OCI-LY7 (cell line): Measurements from ENCODE around the gene GDNF. TPM values are rescaled to one million over a fixed set of nuclear protein-coding genes. Genes with fewer than 3 reads are reported as not detected.
"Not testable (repeated sequence)": the region's sequence is repeated elsewhere in the genome, so short reads cannot be mapped to it uniquely, and the experiment has no call there.

Source experiments
- BruUV-seq: library from RNA; stranded (reverse); fragments of 400-500 nt; replicated peaks from 2 replicates; lab custom pipeline; 2021; lab: Mats Ljungman, UMichigan
- CTCF ChIA-PET: fragments of 300-600 bp; sonication (Branson Sonifier 250); formaldehyde crosslinking; loops from one replicate; lab custom pipeline; 2022; ENCODE audit warnings: antibody characterized with exemption; ENCODE audit not compliant: unreplicated experiment; lab: Charles Lee
- POLR2A ChIA-PET: fragments of 300-600 bp; sonication (Branson Sonifier 250); formaldehyde crosslinking; loops from one replicate; lab custom pipeline; 2022; ENCODE audit warnings: antibody characterized with exemption; lab: Charles Lee
- DNase-seq: peaks from one replicate; pipeline ENCODE4 v3.0.0-alpha.2; 2015; ENCODE audit warnings: low spot score
- H2AFZ ChIP-seq: fragments of 200-600 bp; sonication (generic), shearing (Covaris generic); 2 replicates; pipeline ENCODE4 v1.6.1; 2014; ENCODE audit warnings: mild to moderate bottlenecking, antibody characterized with exemption, low read length, moderate library complexity
- H3K27ac ChIP-seq: fragments of 200-600 bp; sonication (generic); 2 replicates; pipeline ENCODE4 v1.5.1; 2014; ENCODE audit warnings: mixed run types, low read depth, mild to moderate bottlenecking, moderate library complexity, low read length, inconsistent platforms; ENCODE audit not compliant: poor library complexity, severe bottlenecking
- H3K36me3 ChIP-seq: fragments of 200-600 bp; sonication (generic); 2 replicates; pipeline ENCODE4 v1.6.1; 2014; ENCODE audit warnings: mild to moderate bottlenecking, antibody characterized with exemption, low read length, moderate library complexity, mixed read lengths; ENCODE audit not compliant: insufficient read depth
- H3K4me1 ChIP-seq: fragments of 200-600 bp; sonication (generic); 2 replicates; pipeline ENCODE4 v1.5.1; 2014; ENCODE audit warnings: mild to moderate bottlenecking, low read length; ENCODE audit not compliant: insufficient read depth, poor library complexity, severe bottlenecking
- H3K4me2 ChIP-seq: fragments of 200-600 bp; sonication (generic); 2 replicates; pipeline ENCODE4 v1.6.1; 2014; ENCODE audit warnings: mild to moderate bottlenecking, low read length
- H3K4me3 ChIP-seq: fragments of 200-600 bp; sonication (generic); 2 replicates; pipeline ENCODE4 v1.5.1; 2014; ENCODE audit warnings: mild to moderate bottlenecking, low read depth, low read length; ENCODE audit not compliant: poor library complexity, severe bottlenecking
- H3K79me2 ChIP-seq: fragments of 200-600 bp; sonication (generic); 2 replicates; pipeline ENCODE4 v1.6.1; 2016; ENCODE audit warnings: low read depth, mild to moderate bottlenecking, low read length, moderate library complexity, mixed read lengths; ENCODE audit not compliant: insufficient read depth
- H3K9me2 ChIP-seq: fragments of 200-600 bp; sonication (generic); 2 replicates; pipeline ENCODE4 v1.6.1; 2016; ENCODE audit warnings: mild to moderate bottlenecking, low read length, mixed read lengths; ENCODE audit not compliant: insufficient read depth
- H3K9me3 ChIP-seq: fragments of 200-600 bp; sonication (generic); 2 replicates; pipeline ENCODE4 v1.6.1; 2014; ENCODE audit warnings: mild to moderate bottlenecking, mixed run types, low read length, mixed read lengths
- H4K20me1 ChIP-seq: fragments of 200-600 bp; sonication (generic); 2 replicates; pipeline ENCODE4 v1.6.1; 2014; ENCODE audit warnings: mild to moderate bottlenecking, antibody characterized with exemption, low read length, moderate library complexity, mixed read lengths; ENCODE audit not compliant: insufficient read depth
- EZH2phosphoT487 ChIP-seq: fragments of 200-600 bp; sonication (generic); IDR thresholded peaks from 2 replicates; pipeline ENCODE4 v1.6.1; 2018; ENCODE audit warnings: low read depth, borderline replicate concordance, mild to moderate bottlenecking, mixed run types, antibody characterized with exemption, low read length, moderate library complexity, mixed read lengths
- intact Hi-C: fragments of 100-400 bp; cut with micrococcal nuclease; formaldehyde crosslinking; loops from one replicate; pipeline ENCODE4 v1.10.0; 2022; ENCODE audit not compliant: unreplicated experiment
- total RNA-seq, 2 experiments: library from RNA; depleted of rRNA in 1 of 2; stranded (reverse); fragments of >200 nt in 1 of 2; shearing (Covaris generic) in 1 of 2; gene quantifications; 2 replicates each; pipeline ENCODE4 v1.2.3, GENCODE V29; 2014 to 2022
- TF ChIP-seq, protein P1 (sequence below): fragments of 200-600 bp; sonication (generic); conservative IDR thresholded peaks from 2 replicates; pipeline ENCODE4 v1.5.1; 2014; ENCODE audit warnings: mild to moderate bottlenecking, antibody characterized with exemption, low read length, moderate library complexity, mixed read lengths

Gene GDNF
- total RNA-seq, 2 experiments from 2014 or later = 0.03 TPM; not detected in 1

DNA sequence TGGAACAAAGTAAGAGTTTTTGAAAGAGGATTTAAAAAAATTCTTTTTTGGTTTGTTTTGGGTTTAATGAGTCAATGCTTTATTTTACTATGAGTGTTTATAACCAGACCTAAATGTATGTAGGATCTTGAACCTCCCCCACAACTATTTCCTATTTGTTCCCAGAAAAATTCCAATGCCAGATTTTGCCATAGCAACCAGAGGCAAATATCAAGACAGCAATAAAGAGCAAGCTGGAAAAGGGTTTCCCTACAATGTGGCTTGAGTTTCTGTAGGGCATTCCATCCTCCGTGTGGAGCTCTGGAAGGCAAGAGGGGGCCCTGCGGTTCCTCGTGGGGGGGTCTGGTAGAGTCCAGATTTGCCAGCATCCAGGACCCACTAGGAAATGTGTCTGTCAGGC, 27.8 kb upstream of the GDNF start:
- H3K79me2 ChIP-seq = no peaks in the 10 kb centered on the region
- no peak overlapping the region for H3K4me2 ChIP-seq
- POLR2A ChIA-PET = no interaction called here
- no peaks in the 10 kb centered on the region for H3K9me3 ChIP-seq
- no TSS peak for BruUV-seq
- no peak for DNase-seq
- no peaks in the 10 kb centered on the region for H3K36me3 ChIP-seq
- TF ChIP-seq EZH2phosphoT487 = no peak
- TF ChIP-seq, protein P1, sequence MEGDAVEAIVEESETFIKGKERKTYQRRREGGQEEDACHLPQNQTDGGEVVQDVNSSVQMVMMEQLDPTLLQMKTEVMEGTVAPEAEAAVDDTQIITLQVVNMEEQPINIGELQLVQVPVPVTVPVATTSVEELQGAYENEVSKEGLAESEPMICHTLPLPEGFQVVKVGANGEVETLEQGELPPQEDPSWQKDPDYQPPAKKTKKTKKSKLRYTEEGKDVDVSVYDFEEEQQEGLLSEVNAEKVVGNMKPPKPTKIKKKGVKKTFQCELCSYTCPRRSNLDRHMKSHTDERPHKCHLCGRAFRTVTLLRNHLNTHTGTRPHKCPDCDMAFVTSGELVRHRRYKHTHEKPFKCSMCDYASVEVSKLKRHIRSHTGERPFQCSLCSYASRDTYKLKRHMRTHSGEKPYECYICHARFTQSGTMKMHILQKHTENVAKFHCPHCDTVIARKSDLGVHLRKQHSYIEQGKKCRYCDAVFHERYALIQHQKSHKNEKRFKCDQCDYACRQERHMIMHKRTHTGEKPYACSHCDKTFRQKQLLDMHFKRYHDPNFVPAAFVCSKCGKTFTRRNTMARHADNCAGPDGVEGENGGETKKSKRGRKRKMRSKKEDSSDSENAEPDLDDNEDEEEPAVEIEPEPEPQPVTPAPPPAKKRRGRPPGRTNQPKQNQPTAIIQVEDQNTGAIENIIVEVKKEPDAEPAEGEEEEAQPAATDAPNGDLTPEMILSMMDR = no peak
- no peak overlapping the region for H3K4me3 ChIP-seq
- no peak overlapping the region for H3K27ac ChIP-seq
- CTCF ChIA-PET = no interaction called here
- H2AFZ ChIP-seq = no peak overlapping the region
- H3K4me1 ChIP-seq = no peaks in the 10 kb centered on the region
- intact Hi-C loops = no loop called here
- no peaks in the 10 kb centered on the region for H3K9me2 ChIP-seq
- no peaks in the 10 kb centered on the region for H4K20me1 ChIP-seq

DNA sequence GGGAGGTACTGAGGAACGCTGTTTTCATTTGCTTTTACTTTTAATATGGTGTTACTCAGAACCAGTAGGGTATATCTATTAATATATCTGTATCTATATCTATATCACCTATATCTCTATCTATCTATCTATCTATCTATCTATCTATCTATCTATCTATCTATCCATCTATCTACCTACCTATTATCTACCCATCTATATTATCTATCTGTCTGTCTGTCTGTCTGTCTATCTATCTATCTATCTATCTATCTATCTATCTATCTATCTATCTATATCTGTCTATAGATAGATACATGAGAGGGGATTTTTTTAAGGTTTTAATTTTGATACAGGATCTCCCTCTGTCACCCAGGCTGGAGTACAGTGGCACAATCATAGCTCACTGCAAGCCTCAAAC, 23.1 kb upstream of the GDNF start:
- H3K27ac ChIP-seq, CTCF ChIA-PET, H3K79me2 ChIP-seq, DNase-seq, BruUV-seq, H3K4me2 ChIP-seq, H4K20me1 ChIP-seq, H3K4me3 ChIP-seq, POLR2A ChIA-PET, H2AFZ ChIP-seq, H3K4me1 ChIP-seq, H3K9me3 ChIP-seq, H3K9me2 ChIP-seq, H3K36me3 ChIP-seq, intact Hi-C loops: not testable (repeated sequence)

DNA sequence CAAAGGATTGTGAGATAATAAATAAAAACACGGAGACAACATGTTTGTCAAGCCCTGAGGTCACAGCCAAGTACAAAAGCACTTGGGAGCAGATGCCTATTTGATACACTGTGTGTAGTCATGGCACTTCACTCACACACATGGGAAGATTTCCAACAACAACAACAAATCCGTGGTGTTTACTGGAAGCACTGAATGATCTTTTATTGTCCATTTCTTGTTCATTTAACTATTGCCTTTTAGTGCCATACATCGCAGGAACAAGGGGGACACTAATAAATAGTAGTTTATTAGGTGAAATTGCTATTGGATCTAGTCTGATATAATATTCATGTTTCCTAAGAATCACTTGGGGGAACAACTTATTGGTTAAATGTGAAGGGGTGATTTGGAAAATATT, 20.4 kb upstream of the GDNF start:
- BruUV-seq = no TSS peak
- no peak overlapping the region for H3K4me3 ChIP-seq
- no peak for TF ChIP-seq EZH2phosphoT487
- TF ChIP-seq, protein P1 = no peak
- intact Hi-C loops = no loop called here
- no peak overlapping the region for H2AFZ ChIP-seq
- H3K9me2 ChIP-seq = no peaks in the 10 kb centered on the region
- DNase-seq = no peak
- H3K4me2 ChIP-seq = no peak overlapping the region
- no peak overlapping the region for H3K27ac ChIP-seq
- ChIA-PET CTCF (no interaction called here), POLR2A (interaction anchor here (0.9 kb wide), 1 partner anchor 1861 kb away, joined by 3 read pairs; no protein-coding TSS in a partner anchor)
- H4K20me1 ChIP-seq = no peaks in the 10 kb centered on the region
- no peaks in the 10 kb centered on the region for H3K36me3 ChIP-seq
- no peaks in the 10 kb centered on the region for H3K9me3 ChIP-seq
- H3K79me2 ChIP-seq = no peaks in the 10 kb centered on the region
- no peaks in the 10 kb centered on the region for H3K4me1 ChIP-seq
